Measurements from ENCODE around the gene PAX2.

Gene PAX2

GRCh38 chr10:100741378-100742075 is 3.9 kb upstream of the PAX2 start:
- Mint-ChIP-seq H3K27me3 (ENCODE audit: low read depth) (peaks cover 95% of the 10 kb centered on the region), H3K4me3 (no peak overlapping the region), H3K9me3 (no peaks in the 10 kb centered on the region), H3K4me1 (ENCODE audit: low read depth) (peaks cover 18% of the 10 kb centered on the region), H3K36me3 (ENCODE audit: low read depth) (peaks cover 3% of the 10 kb centered on the region), H3K27ac (no peak overlapping the region)

- Mint-ChIP-seq H3K4me3 (no peak overlapping the region), H3K27me3 (ENCODE audit: low read depth) (peaks cover 95% of the 10 kb centered on the region), H3K9me3 (no peaks in the 10 kb centered on the region), H3K4me1 (ENCODE audit: low read depth) (peaks cover 20% of the 10 kb centered on the region), H3K36me3 (ENCODE audit: low read depth) (peaks cover 8% of the 10 kb centered on the region), H3K27ac (no peak overlapping the region)
Observed at GRCh38 chr10:100742076-100742771, 3.2 kb upstream of the PAX2 start.

- Mint-ChIP-seq H3K4me3 (no peak overlapping the region), H3K27ac (no peak overlapping the region), H3K9me3 (no peaks in the 10 kb centered on the region), H3K4me1 (ENCODE audit: low read depth) (peaks cover 17% of the 10 kb centered on the region), H3K36me3 (ENCODE audit: low read depth) (peaks cover 8% of the 10 kb centered on the region), H3K27me3 (ENCODE audit: low read depth) (peaks cover 92% of the 10 kb centered on the region)
Observed at GRCh38 chr10:100742936-100743335, 2.4 kb upstream of the PAX2 start.

GRCh38 chr10:100743626-100744135 is 1.7 kb upstream of the PAX2 start:
- H3K9me3 Mint-ChIP-seq, result no peaks in the 10 kb centered on the region
- no peak overlapping the region for H3K4me3 Mint-ChIP-seq
- peaks cover 91% of the 10 kb centered on the region for H3K27me3 Mint-ChIP-seq (ENCODE audit: low read depth)
- peak overlapping the region; percentile 72 for H3K27ac Mint-ChIP-seq
- H3K4me1 Mint-ChIP-seq (ENCODE audit: low read depth), result peaks cover 13% of the 10 kb centered on the region
- peaks cover 8% of the 10 kb centered on the region for H3K36me3 Mint-ChIP-seq (ENCODE audit: low read depth)

- H3K27me3 Mint-ChIP-seq (ENCODE audit: low read depth), result peaks cover 91% of the 10 kb centered on the region
- H3K9me3 Mint-ChIP-seq, result no peaks in the 10 kb centered on the region
- H3K4me1 Mint-ChIP-seq (ENCODE audit: low read depth), result peaks cover 13% of the 10 kb centered on the region
- no peak overlapping the region for H3K27ac Mint-ChIP-seq
- peaks cover 8% of the 10 kb centered on the region for H3K36me3 Mint-ChIP-seq (ENCODE audit: low read depth)
- H3K4me3 Mint-ChIP-seq, result no peak overlapping the region
Observed at GRCh38 chr10:100744136-100744986, 1.0 kb upstream of the PAX2 start.

- Mint-ChIP-seq H3K27ac (peak overlapping the region; percentile 70), H3K9me3 (no peaks in the 10 kb centered on the region), H3K4me3 (peak overlapping the region; percentile 45), H3K4me1 (ENCODE audit: low read depth) (peaks cover 13% of the 10 kb centered on the region), H3K36me3 (ENCODE audit: low read depth) (peaks cover 8% of the 10 kb centered on the region), H3K27me3 (ENCODE audit: low read depth) (peaks cover 91% of the 10 kb centered on the region)
Observed at GRCh38 chr10:100745882-100746783, 751 bp downstream of the PAX2 start.

- Mint-ChIP-seq H3K27me3 (ENCODE audit: low read depth) (peaks cover 90% of the 10 kb centered on the region), H3K36me3 (ENCODE audit: low read depth) (peaks cover 8% of the 10 kb centered on the region), H3K27ac (peak overlapping the region; percentile 74), H3K4me1 (ENCODE audit: low read depth) (peaks cover 13% of the 10 kb centered on the region), H3K4me3 (peak overlapping the region; percentile 54), H3K9me3 (no peaks in the 10 kb centered on the region)
Observed at GRCh38 chr10:100746784-100747455, 1.5 kb downstream of the PAX2 start.

- Mint-ChIP-seq H3K36me3 (ENCODE audit: low read depth) (peaks cover 8% of the 10 kb centered on the region), H3K4me1 (ENCODE audit: low read depth) (peaks cover 13% of the 10 kb centered on the region), H3K4me3 (no peak overlapping the region), H3K27ac (no peak overlapping the region), H3K27me3 (ENCODE audit: low read depth) (peaks cover 90% of the 10 kb centered on the region), H3K9me3 (no peaks in the 10 kb centered on the region)
Observed at GRCh38 chr10:100747456-100748230, 2.3 kb downstream of the PAX2 start.

- H3K27me3 Mint-ChIP-seq (ENCODE audit: low read depth), result peaks cover 90% of the 10 kb centered on the region
- no peaks in the 10 kb centered on the region for H3K9me3 Mint-ChIP-seq
- peaks cover 8% of the 10 kb centered on the region for H3K36me3 Mint-ChIP-seq (ENCODE audit: low read depth)
- peaks cover 13% of the 10 kb centered on the region for H3K4me1 Mint-ChIP-seq (ENCODE audit: low read depth)
- H3K4me3 Mint-ChIP-seq, result no peak overlapping the region
- H3K27ac Mint-ChIP-seq, result peak overlapping the region; percentile 63
Observed at GRCh38 chr10:100748231-100749058, 3.1 kb downstream of the PAX2 start.

- Mint-ChIP-seq H3K36me3 (ENCODE audit: low read depth) (peaks cover 8% of the 10 kb centered on the region), H3K27me3 (ENCODE audit: low read depth) (peaks cover 90% of the 10 kb centered on the region), H3K9me3 (no peaks in the 10 kb centered on the region), H3K4me3 (peak overlapping the region; percentile 17), H3K27ac (peak overlapping the region; percentile 63), H3K4me1 (ENCODE audit: low read depth) (peaks cover 11% of the 10 kb centered on the region)
Observed at GRCh38 chr10:100749059-100749308, 3.6 kb downstream of the PAX2 start.

GRCh38 chr10:100749309-100750217 is 4.2 kb downstream of the PAX2 start:
- Mint-ChIP-seq H3K4me3 (peak overlapping the region; percentile 17), H3K9me3 (no peaks in the 10 kb centered on the region), H3K27ac (peak overlapping the region; percentile 63), H3K4me1 (ENCODE audit: low read depth) (peaks cover 9% of the 10 kb centered on the region), H3K27me3 (ENCODE audit: low read depth) (peaks cover 90% of the 10 kb centered on the region), H3K36me3 (ENCODE audit: low read depth) (peaks cover 8% of the 10 kb centered on the region)
